ENCODE results near the gene SCN9A. TPM values are rescaled to one million over a fixed set of nuclear protein-coding genes. Genes with fewer than 3 reads are reported as not detected.
"Not testable (repeated sequence)": the region's sequence is repeated elsewhere in the genome, so short reads cannot be mapped to it uniquely, and the experiment has no call there.

SCN9A gene
- under 1 TPM in 1 of 2 experiments, not detected in 1; 0.07 TPM for total RNA-seq

GRCh38 chr2:166375736-166376487 lies at the start of gene SCN9A:
Gene SCN9A (minus strand): TSS chr2:166375944. CDS start chr2:166311756, 64,188 bp downstream.
- ChIA-PET CTCF (interaction anchor here (1.7 kb wide), 1 partner anchor 15 kb away, joined by 4 read pairs; no protein-coding TSS in a partner anchor), POLR2A (no interaction called here)
- intact Hi-C loops (cut with DNase I, micrococcal nuclease) = no loop called here

GRCh38 chr2:166424841-166425240 lies 49.1 kb upstream of the SCN9A start:
- DNase-seq (no peak), ATAC-seq (no peak)
- POLR2A ChIA-PET = no interaction called here
- Mint-ChIP-seq H3K36me3 (ENCODE audit: low read depth) (no peaks in the 10 kb centered on the region), H3K27ac (no peak overlapping the region), H3K27me3 (no peaks in the 10 kb centered on the region), H3K4me3 (no peak overlapping the region), H3K4me1 (no peaks in the 10 kb centered on the region), H3K9me3 (ENCODE audit: low read depth) (no peaks in the 10 kb centered on the region)
- CTCF ChIA-PET = no interaction called here
- intact Hi-C loops (cut with DNase I, micrococcal nuclease) = loop anchor here in 1 of 2 experiments (5.0 kb wide), 1 partner anchor 87 kb away; no protein-coding TSS in a partner anchor

More at GRCh38 chr2:166375736-166376487, at the start of gene SCN9A:
- H3K4me3 Mint-ChIP-seq = peak within 1 kb of the TSS; percentile 69
- peak; percentile 64 for DNase-seq
- no peaks in the 10 kb centered on the region for H3K36me3 Mint-ChIP-seq (ENCODE audit: low read depth)
- peak; percentile 83 for ATAC-seq
- H3K27ac Mint-ChIP-seq = no peak within 1 kb of the TSS
- peaks cover 38% of the 10 kb centered on the region for H3K27me3 Mint-ChIP-seq
- no peaks in the 10 kb centered on the region for H3K9me3 Mint-ChIP-seq (ENCODE audit: low read depth)
- peaks cover 9% of the 10 kb centered on the region for H3K4me1 Mint-ChIP-seq

- H3K27ac Mint-ChIP-seq = no peak overlapping the region
- DNase-seq (no peak), ATAC-seq (no peak)
- intact Hi-C loops (cut with DNase I, micrococcal nuclease) = no loop called here
- H3K4me3 Mint-ChIP-seq = no peak overlapping the region
- H3K4me1 Mint-ChIP-seq = no peaks in the 10 kb centered on the region
- H3K9me3 Mint-ChIP-seq (ENCODE audit: low read depth) = no peaks in the 10 kb centered on the region
- no peaks in the 10 kb centered on the region for H3K27me3 Mint-ChIP-seq
- H3K36me3 Mint-ChIP-seq (ENCODE audit: low read depth) = no peaks in the 10 kb centered on the region
- POLR2A ChIA-PET = no interaction called here
- CTCF ChIA-PET = no interaction called here
These were observed 43.8 kb upstream of the SCN9A start for GRCh38 chr2:166419616-166419934.

- H3K36me3 Mint-ChIP-seq (ENCODE audit: low read depth) = no peaks in the 10 kb centered on the region
- no peak for DNase-seq
- H3K27ac Mint-ChIP-seq = no peak overlapping the region
- no peak overlapping the region for H3K4me3 Mint-ChIP-seq
- ChIA-PET CTCF (no interaction called here), POLR2A (no interaction called here)
- intact Hi-C loops (cut with DNase I, micrococcal nuclease) = no loop called here
- no peaks in the 10 kb centered on the region for H3K9me3 Mint-ChIP-seq (ENCODE audit: low read depth)
- H3K4me1 Mint-ChIP-seq = no peaks in the 10 kb centered on the region
- H3K27me3 Mint-ChIP-seq = no peaks in the 10 kb centered on the region
- ATAC-seq = no peak
These were observed 43.3 kb upstream of the SCN9A start for GRCh38 chr2:166418853-166419615.

- no peaks in the 10 kb centered on the region for H3K9me3 Mint-ChIP-seq (ENCODE audit: low read depth)
- no peak for ATAC-seq
- intact Hi-C loops (cut with DNase I, micrococcal nuclease) = no loop called here
- ChIA-PET CTCF (interaction anchor here (0.6 kb wide), 1 partner anchor 240 kb away, joined by 3 read pairs; no protein-coding TSS in a partner anchor), POLR2A (no interaction called here)
- no peaks in the 10 kb centered on the region for H3K27me3 Mint-ChIP-seq
- no peaks in the 10 kb centered on the region for H3K36me3 Mint-ChIP-seq (ENCODE audit: low read depth)
- H3K4me3 Mint-ChIP-seq = no peak overlapping the region
- no peak overlapping the region for H3K27ac Mint-ChIP-seq
- H3K4me1 Mint-ChIP-seq = no peaks in the 10 kb centered on the region
- no peak for DNase-seq
These were observed 41.9 kb upstream of the SCN9A start for GRCh38 chr2:166417669-166418068.

GRCh38 chr2:166413255-166413654 lies 37.5 kb upstream of the SCN9A start:
- ChIA-PET CTCF (interaction anchor here (0.6 kb wide), 1 partner anchor 64 kb away, joined by 3 read pairs; no protein-coding TSS in a partner anchor), POLR2A (no interaction called here)
- no peak overlapping the region for H3K4me3 Mint-ChIP-seq
- H3K9me3 Mint-ChIP-seq (ENCODE audit: low read depth) = no peaks in the 10 kb centered on the region
- DNase-seq = no peak
- no peaks in the 10 kb centered on the region for H3K36me3 Mint-ChIP-seq (ENCODE audit: low read depth)
- no peaks in the 10 kb centered on the region for H3K27me3 Mint-ChIP-seq
- no peak overlapping the region for H3K27ac Mint-ChIP-seq
- intact Hi-C loops (cut with DNase I, micrococcal nuclease) = no loop called here
- ATAC-seq = no peak
- H3K4me1 Mint-ChIP-seq = no peaks in the 10 kb centered on the region

- Mint-ChIP-seq H3K4me3 (no peak overlapping the region), H3K36me3 (ENCODE audit: low read depth) (no peaks in the 10 kb centered on the region), H3K4me1 (no peaks in the 10 kb centered on the region), H3K9me3 (ENCODE audit: low read depth) (no peaks in the 10 kb centered on the region), H3K27ac (no peak overlapping the region), H3K27me3 (no peaks in the 10 kb centered on the region)
- POLR2A ChIA-PET = no interaction called here
- ATAC-seq (no peak), DNase-seq (no peak)
- intact Hi-C loops (cut with DNase I, micrococcal nuclease) = no loop called here
- CTCF ChIA-PET = no interaction called here
These were observed 35.9 kb upstream of the SCN9A start for GRCh38 chr2:166411473-166412230.

GRCh38 chr2:166410828-166411472 lies 35.2 kb upstream of the SCN9A start:
- no peaks in the 10 kb centered on the region for H3K27me3 Mint-ChIP-seq
- intact Hi-C loops (cut with DNase I, micrococcal nuclease) = no loop called here
- CTCF ChIA-PET = no interaction called here
- no peak for DNase-seq
- no peaks in the 10 kb centered on the region for H3K9me3 Mint-ChIP-seq (ENCODE audit: low read depth)
- no peak for ATAC-seq
- POLR2A ChIA-PET = no interaction called here
- no peak overlapping the region for H3K4me3 Mint-ChIP-seq
- H3K36me3 Mint-ChIP-seq (ENCODE audit: low read depth) = no peaks in the 10 kb centered on the region
- H3K27ac Mint-ChIP-seq = no peak overlapping the region
- no peaks in the 10 kb centered on the region for H3K4me1 Mint-ChIP-seq

- H3K36me3 Mint-ChIP-seq (ENCODE audit: low read depth); H3K27me3 Mint-ChIP-seq; POLR2A ChIA-PET; intact Hi-C loops (cut with DNase I, micrococcal nuclease); H3K4me3 Mint-ChIP-seq; CTCF ChIA-PET; H3K4me1 Mint-ChIP-seq; ATAC-seq; DNase-seq; H3K9me3 Mint-ChIP-seq (ENCODE audit: low read depth); H3K27ac Mint-ChIP-seq: not testable (repeated sequence)
These were observed 32.0 kb upstream of the SCN9A start for GRCh38 chr2:166407746-166408145.

- Mint-ChIP-seq H3K27ac (no peak overlapping the region), H3K9me3 (ENCODE audit: low read depth) (no peaks in the 10 kb centered on the region), H3K4me3 (no peak overlapping the region), H3K27me3 (no peaks in the 10 kb centered on the region), H3K4me1 (no peaks in the 10 kb centered on the region), H3K36me3 (ENCODE audit: low read depth) (no peaks in the 10 kb centered on the region)
- ATAC-seq (no peak), DNase-seq (no peak)
- intact Hi-C loops (cut with DNase I, micrococcal nuclease) = no loop called here
- CTCF ChIA-PET = no interaction called here
- POLR2A ChIA-PET = no interaction called here
These were observed 30.6 kb upstream of the SCN9A start for GRCh38 chr2:166406374-166406773.

- H3K36me3 Mint-ChIP-seq (ENCODE audit: low read depth) = no peaks in the 10 kb centered on the region
- intact Hi-C loops (cut with DNase I, micrococcal nuclease) = no loop called here
- no peak overlapping the region for H3K27ac Mint-ChIP-seq
- ATAC-seq (no peak), DNase-seq (no peak)
- H3K27me3 Mint-ChIP-seq = no peaks in the 10 kb centered on the region
- no peaks in the 10 kb centered on the region for H3K9me3 Mint-ChIP-seq (ENCODE audit: low read depth)
- ChIA-PET POLR2A (no interaction called here), CTCF (no interaction called here)
- no peaks in the 10 kb centered on the region for H3K4me1 Mint-ChIP-seq
- H3K4me3 Mint-ChIP-seq = no peak overlapping the region
These were observed 29.8 kb upstream of the SCN9A start for GRCh38 chr2:166405569-166405926.
